HEK293T (cell line): ENCODE data around the gene SLC25A25.

ENCODE experiments used
- CTCF ChIA-PET: fragments of 350-600 bp; formaldehyde crosslinking; extraction: SDS; loops from one replicate; lab custom pipeline; 2021; ENCODE audit warnings: antibody characterized with exemption, inconsistent platforms; lab: Yijun Ruan, JAX
- POLR2A ChIA-PET: fragments of 350-600 bp; formaldehyde crosslinking; extraction: SDS; loops from one replicate; lab custom pipeline; 2020; ENCODE audit warnings: antibody characterized with exemption, inconsistent platforms; lab: Yijun Ruan, JAX
- DNase-seq: peaks from one replicate; pipeline ENCODE4 v3.0.0; 2012; ENCODE audit warnings: mixed read lengths; ENCODE audit errors: extremely low spot score
- ARNT ChIP-seq: fragments of 450-650 bp; IDR thresholded peaks from 2 replicates; pipeline ENCODE4 v1.6.1; 2017; ENCODE audit warnings: mild to moderate bottlenecking
- BHLHE40 ChIP-seq: fragments of 450-650 bp; IDR thresholded peaks from 2 replicates; pipeline ENCODE4 v1.6.1; 2016; ENCODE audit warnings: mild to moderate bottlenecking, moderate library complexity, borderline replicate concordance
- CTBP1 ChIP-seq: fragments of 450-650 bp; IDR thresholded peaks from 2 replicates; pipeline ENCODE4 v1.6.1; 2016; ENCODE audit warnings: borderline replicate concordance
- ELF4 ChIP-seq: fragments of 450-650 bp; IDR thresholded peaks from 2 replicates; pipeline ENCODE4 v1.6.1; 2017; ENCODE audit warnings: antibody characterized with exemption
- FOXA1 ChIP-seq: fragments of 450-650 bp; IDR thresholded peaks from 2 replicates; pipeline ENCODE4 v1.6.1; 2016; ENCODE audit warnings: mild to moderate bottlenecking
- FOXK2 ChIP-seq: fragments of 450-650 bp; IDR thresholded peaks from 2 replicates; pipeline ENCODE4 v1.6.1; 2016; ENCODE audit warnings: mild to moderate bottlenecking
- FOXM1 ChIP-seq: fragments of 450-650 bp; IDR thresholded peaks from 2 replicates; pipeline ENCODE4 v1.6.1; 2017; ENCODE audit warnings: mild to moderate bottlenecking, borderline replicate concordance
- HDGF ChIP-seq: fragments of 450-650 bp; IDR thresholded peaks from 2 replicates; pipeline ENCODE4 v1.6.1; 2017; ENCODE audit warnings: antibody characterized with exemption, borderline replicate concordance
- L3MBTL2 ChIP-seq: fragments of 450-650 bp; conservative IDR thresholded peaks from 2 replicates; pipeline ENCODE4 v1.6.1; 2016; ENCODE audit warnings: mild to moderate bottlenecking
- LEF1 ChIP-seq: fragments of 450-650 bp; IDR thresholded peaks from 2 replicates; pipeline ENCODE4 v1.6.1; 2017; ENCODE audit warnings: mild to moderate bottlenecking, borderline replicate concordance
- NFRKB ChIP-seq: fragments of 450-650 bp; IDR thresholded peaks from 2 replicates; pipeline ENCODE4 v1.6.1; 2016; ENCODE audit warnings: mild to moderate bottlenecking, moderate library complexity
- SP1 ChIP-seq: fragments of 450-650 bp; IDR thresholded peaks from 2 replicates; pipeline ENCODE4 v1.6.1; 2017
- SUZ12 ChIP-seq: fragments of 450-650 bp; IDR thresholded peaks from 2 replicates; pipeline ENCODE4 v1.6.1; 2016; ENCODE audit warnings: mild to moderate bottlenecking
- TARDBP ChIP-seq: fragments of 450-650 bp; IDR thresholded peaks from 2 replicates; pipeline ENCODE4 v1.6.1; 2016
- ZNF384 ChIP-seq: fragments of 450-650 bp; IDR thresholded peaks from 2 replicates; pipeline ENCODE4 v1.6.1; 2016
- TF ChIP-seq, protein P1 (sequence below): fragments of 450-650 bp; IDR thresholded peaks from 2 replicates; pipeline ENCODE4 v1.6.1; 2016

Gene SLC25A25

DNA sequence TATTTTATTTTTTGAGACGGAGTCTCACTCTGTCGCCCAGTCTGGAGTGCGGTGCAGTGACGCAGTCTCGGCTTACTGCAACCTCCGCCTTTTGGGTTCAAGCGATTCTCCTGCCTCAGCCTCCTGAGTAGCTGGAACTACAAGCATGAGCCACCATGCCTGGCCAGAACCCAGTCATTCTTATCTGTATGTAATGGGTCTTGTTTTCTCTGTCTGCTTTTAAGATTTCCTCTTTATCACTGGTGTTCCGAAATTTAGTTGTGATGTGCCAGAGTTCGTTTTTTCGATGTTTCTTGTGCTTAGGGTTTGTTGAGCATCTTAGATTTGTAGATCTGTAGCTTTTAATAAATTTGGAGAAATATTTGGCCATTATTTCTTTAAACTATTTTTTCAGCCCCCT, 19.2 kb downstream of the SLC25A25 start:
- no peak for DNase-seq
- CTCF ChIA-PET: no interaction called here
- POLR2A ChIA-PET: interaction anchor here (1.0 kb wide), 1 partner anchor 20 kb away, joined by 3 read pairs; the partner anchor contains the start of gene NAIF1
- TF ChIP-seq L3MBTL2 (no peak), ELF4 (no peak)
- TF ChIP-seq, protein P1, sequence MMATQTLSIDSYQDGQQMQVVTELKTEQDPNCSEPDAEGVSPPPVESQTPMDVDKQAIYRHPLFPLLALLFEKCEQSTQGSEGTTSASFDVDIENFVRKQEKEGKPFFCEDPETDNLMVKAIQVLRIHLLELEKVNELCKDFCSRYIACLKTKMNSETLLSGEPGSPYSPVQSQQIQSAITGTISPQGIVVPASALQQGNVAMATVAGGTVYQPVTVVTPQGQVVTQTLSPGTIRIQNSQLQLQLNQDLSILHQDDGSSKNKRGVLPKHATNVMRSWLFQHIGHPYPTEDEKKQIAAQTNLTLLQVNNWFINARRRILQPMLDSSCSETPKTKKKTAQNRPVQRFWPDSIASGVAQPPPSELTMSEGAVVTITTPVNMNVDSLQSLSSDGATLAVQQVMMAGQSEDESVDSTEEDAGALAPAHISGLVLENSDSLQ: no peak

DNA sequence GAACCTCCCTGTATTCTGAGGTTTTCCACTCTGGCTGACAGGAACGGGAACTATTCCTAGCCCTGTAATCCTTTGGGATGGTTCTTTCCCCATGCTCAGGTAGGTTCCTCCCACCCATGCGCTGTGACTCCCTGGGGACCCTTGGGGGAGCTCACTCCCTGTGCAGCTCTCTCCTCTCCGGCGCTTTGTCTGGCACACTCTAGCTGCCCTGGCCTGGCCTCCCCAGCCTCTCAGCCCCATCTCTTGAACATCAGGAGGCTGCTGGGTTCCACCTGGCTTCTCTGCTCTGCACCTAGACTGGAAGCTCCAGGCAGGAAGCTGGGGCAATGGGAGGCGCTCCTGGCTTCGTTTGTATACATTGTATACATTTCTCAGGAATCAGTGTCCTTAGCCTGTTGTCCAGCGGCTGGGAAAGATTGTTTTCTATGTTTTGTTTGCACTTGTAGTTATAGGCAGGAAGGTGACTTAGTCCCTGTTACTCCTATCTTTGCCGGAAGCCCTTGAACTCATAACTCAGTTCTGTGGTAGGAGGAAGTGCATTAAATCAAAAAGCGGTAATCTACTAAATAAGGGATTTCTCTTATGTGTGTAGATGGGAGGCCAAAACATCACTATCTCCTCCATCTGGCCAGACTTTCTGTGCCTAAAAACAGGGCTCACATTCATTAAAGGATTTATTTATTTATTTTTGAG, 20.4 kb downstream of the SLC25A25 start:
- TF ChIP-seq NFRKB: no peak
- TF ChIP-seq FOXA1: no peak
- no peak for TF ChIP-seq SP1
- TF ChIP-seq LEF1: no peak
- TF ChIP-seq ELF4: no peak
- TF ChIP-seq HDGF: no peak
- no peak for TF ChIP-seq ARNT
- no peak for TF ChIP-seq FOXK2
- no peak for TF ChIP-seq L3MBTL2
- no peak for TF ChIP-seq ZNF384
- no peak for TF ChIP-seq BHLHE40
- TF ChIP-seq TARDBP: no peak
- TF ChIP-seq, protein P1: no peak
- no peak for TF ChIP-seq FOXM1
- TF ChIP-seq SUZ12: no peak
- CTCF ChIA-PET: interaction anchor here (0.6 kb wide), 1 partner anchor 117 kb away, joined by 4 read pairs; no protein-coding TSS in a partner anchor
- POLR2A ChIA-PET: interaction anchor here (1.0 kb wide), 1 partner anchor 21 kb away, joined by 3 read pairs; the partner anchor contains the start of gene NAIF1
- no peak for DNase-seq

- no peak for DNase-seq
- ChIA-PET CTCF (no interaction called here), POLR2A (no interaction called here)
- TF ChIP-seq, protein P1: no peak
- no peak for TF ChIP-seq BHLHE40
- TF ChIP-seq ELF4: no peak
Measured at GRCh38 chr9:128089299-128089698, 21.3 kb downstream of the SLC25A25 start.

DNA sequence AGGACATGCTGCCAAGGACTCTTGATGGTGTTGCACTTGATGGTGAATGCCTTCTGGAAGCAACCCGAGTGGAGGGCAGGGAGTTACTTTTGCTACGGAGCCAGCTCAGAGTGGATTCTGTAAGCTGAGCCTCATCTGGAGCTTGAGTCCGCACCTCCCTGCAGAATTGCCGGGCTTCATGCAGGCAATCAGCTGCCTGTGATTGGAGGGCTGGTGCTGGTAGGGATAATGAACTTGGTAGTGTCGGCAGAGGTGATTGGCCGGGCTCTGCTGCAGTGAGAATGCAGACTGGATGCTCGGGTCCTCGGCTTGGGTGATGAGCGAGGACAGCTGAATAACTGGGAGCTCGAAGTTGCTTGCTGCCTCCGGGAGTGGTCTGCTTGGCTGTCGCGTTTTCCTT, 23.1 kb downstream of the SLC25A25 start:
- TF ChIP-seq SP1 (no peak), ELF4 (no peak), SUZ12 (no peak), FOXM1 (no peak), NFRKB (no peak), FOXA1 (no peak), L3MBTL2 (no peak), BHLHE40 (no peak), FOXK2 (no peak), ZNF384 (no peak), ARNT (no peak), HDGF (no peak), CTBP1 (no peak), TARDBP (no peak), LEF1 (no peak)
- TF ChIP-seq, protein P1: no peak
- DNase-seq: no peak
- POLR2A ChIA-PET: no interaction called here
- CTCF ChIA-PET: interaction anchor here (0.5 to 1.3 kb wide), 4 partner anchors 27 to 136 kb away, joined by 3 to 4 read pairs (median 4); no protein-coding TSS in a partner anchor

- DNase-seq: no peak
- CTCF ChIA-PET: interaction anchor here (0.6 to 1.3 kb wide), 4 partner anchors 26 to 136 kb away, joined by 3 to 4 read pairs (median 4); no protein-coding TSS in a partner anchor
- TF ChIP-seq SP1: no peak
- no peak for TF ChIP-seq FOXA1
- TF ChIP-seq ZNF384: no peak
- no peak for TF ChIP-seq BHLHE40
- no peak for TF ChIP-seq FOXK2
- TF ChIP-seq FOXM1: no peak
- TF ChIP-seq HDGF: no peak
- TF ChIP-seq ARNT: no peak
- TF ChIP-seq NFRKB: no peak
- no peak for TF ChIP-seq ELF4
- TF ChIP-seq CTBP1: no peak
- TF ChIP-seq LEF1: no peak
- TF ChIP-seq SUZ12: no peak
- TF ChIP-seq L3MBTL2: no peak
- TF ChIP-seq, protein P1: no peak
- no peak for TF ChIP-seq TARDBP
- POLR2A ChIA-PET: no interaction called here
Measured at GRCh38 chr9:128091571-128091970, 23.5 kb downstream of the SLC25A25 start.
